Liver (tissue), 9 donors: ENCODE measurements around the gene PISD. TPM values are rescaled to one million over a fixed set of nuclear protein-coding genes. Genes with fewer than 3 reads are reported as not detected.

Experiments used
- DNase-seq: peaks from one replicate; pipeline ENCODE4 v3.0.0-alpha.2; 2017; ENCODE audit warnings: low spot score
- H3K27ac ChIP-seq, 2 donors: one replicate each; pipeline ENCODE4 v1.7.0; 2013; ENCODE audit warnings: inconsistent platforms in 2 of 2, low read length in 2 of 2, control low read depth in 1 of 2, low read depth in 1 of 2, mild to moderate bottlenecking in 1 of 2
- H3K27me3 ChIP-seq, 4 donors: one replicate each; pipeline versions ENCODE4 v1.6.1 to v1.7.0; 2013; ENCODE audit warnings: low read length in 3 of 4, inconsistent platforms in 1 of 4, mild to moderate bottlenecking in 1 of 4, moderate library complexity in 1 of 4; ENCODE audit not compliant: control insufficient read depth in 4 of 4, insufficient read depth in 4 of 4
- H3K36me3 ChIP-seq, 4 donors: one replicate each; pipeline versions ENCODE4 v1.6.1 to v1.7.0; 2013; ENCODE audit warnings: low read length in 3 of 4, mild to moderate bottlenecking in 3 of 4, low read depth in 1 of 4, moderate library complexity in 1 of 4; ENCODE audit not compliant: control insufficient read depth in 4 of 4, insufficient read depth in 3 of 4
- H3K4me1 ChIP-seq, 4 donors: one replicate each; pipeline versions ENCODE4 v1.6.1 to v1.7.0; 2013; ENCODE audit warnings: low read length in 3 of 4, mild to moderate bottlenecking in 3 of 4, moderate library complexity in 1 of 4; ENCODE audit not compliant: control insufficient read depth in 4 of 4, insufficient read depth in 4 of 4
- H3K4me3 ChIP-seq, 3 donors: one replicate each; pipeline versions ENCODE4 v1.6.1 to v1.7.0; 2013; ENCODE audit warnings: low read length in 3 of 3, control low read depth in 1 of 3, low read depth in 1 of 3, mild to moderate bottlenecking in 1 of 3
- H3K9ac ChIP-seq, 2 donors: one replicate each; pipeline ENCODE4 v1.7.0; 2013; ENCODE audit warnings: low read length in 2 of 2, mild to moderate bottlenecking in 2 of 2, moderate library complexity in 2 of 2, control low read depth in 1 of 2, low read depth in 1 of 2
- H3K9me3 ChIP-seq, 4 donors: one replicate each; pipeline versions ENCODE4 v1.6.1 to v1.7.0; 2013; ENCODE audit warnings: low read length in 3 of 4; ENCODE audit not compliant: control insufficient read depth in 4 of 4
- EGR1 ChIP-seq, 2 donors: IDR thresholded peaks; 2 replicates each; pipeline ENCODE4 v1.6.1; 2016 to 2018; ENCODE audit warnings: antibody characterized with exemption in 2 of 2, low read depth in 2 of 2
- FOXA1 ChIP-seq: IDR thresholded peaks from 2 replicates; pipeline ENCODE4 v1.6.1; 2016; ENCODE audit warnings: antibody characterized with exemption
- FOXA2 ChIP-seq: IDR thresholded peaks from 2 replicates; pipeline ENCODE4 v1.6.1; 2016; ENCODE audit warnings: antibody characterized with exemption
- GABPA ChIP-seq, 2 donors: IDR thresholded peaks in 1 of 2; conservative IDR thresholded peaks in 1 of 2; 2 replicates each; pipeline ENCODE4 v1.6.1; 2016; ENCODE audit warnings: antibody characterized with exemption in 2 of 2, mild to moderate bottlenecking in 1 of 2, moderate library complexity in 1 of 2
- HNF4A ChIP-seq, 2 donors: conservative IDR thresholded peaks; 2 replicates each; pipeline ENCODE4 v1.6.1; 2016; ENCODE audit warnings: antibody characterized with exemption in 2 of 2, mild to moderate bottlenecking in 2 of 2
- HNF4G ChIP-seq: IDR thresholded peaks from 2 replicates; pipeline ENCODE4 v1.6.1; 2016; ENCODE audit warnings: antibody characterized with exemption
- JUND ChIP-seq, 2 donors: IDR thresholded peaks; 2 replicates each; pipeline ENCODE4 v1.6.1; 2016; ENCODE audit warnings: antibody characterized with exemption in 2 of 2
- NR2F2 ChIP-seq: IDR thresholded peaks from 2 replicates; pipeline ENCODE4 v1.6.1; 2016; ENCODE audit warnings: antibody characterized with exemption
- RAD21 ChIP-seq, 2 donors: IDR thresholded peaks; 2 replicates each; pipeline ENCODE4 v1.6.1; 2016; ENCODE audit warnings: antibody characterized with exemption in 2 of 2, mild to moderate bottlenecking in 2 of 2
- RXRA ChIP-seq, 2 donors: IDR thresholded peaks; 2 replicates each; pipeline ENCODE4 v1.6.1; 2017 to 2018; ENCODE audit warnings: antibody characterized with exemption in 2 of 2, mild to moderate bottlenecking in 1 of 2
- SP1 ChIP-seq: IDR thresholded peaks from 2 replicates; pipeline ENCODE4 v1.6.1; 2018; ENCODE audit warnings: antibody characterized with exemption, mild to moderate bottlenecking
- TAF1 ChIP-seq: conservative IDR thresholded peaks from 2 replicates; pipeline ENCODE4 v1.6.1; 2016; ENCODE audit warnings: antibody characterized with exemption, mild to moderate bottlenecking
- YY1 ChIP-seq: IDR thresholded peaks from 2 replicates; pipeline ENCODE4 v1.6.1; 2016; ENCODE audit warnings: antibody characterized with exemption, mild to moderate bottlenecking
- WGBS: extraction: QIAGEN DNeasy Blood & Tissue Kit; methylation state at CpG from one replicate; pipeline ENCODE4 v1.1.7; 2013; 5-methylcytosine and 5-hydroxymethylcytosine counted together
- polyA plus RNA-seq, 2 donors: library from polyadenylated mRNA; stranded (reverse) in 1 of 2; unstranded in 1 of 2; fragments of 200-250 nt in 1 of 2; fragments of >200 nt in 1 of 2; fragmentation: Nextera tagmentation in 1 of 2; extraction: Ambion mirVana in 1 of 2; gene quantifications; one replicate each; pipeline versions ENCODE4 v1.2.1 to v1.2.3, GENCODE V29; 2013 to 2015
- total RNA-seq, 2 donors: library from RNA; depleted of rRNA; stranded (reverse); fragments of >200 nt; gene quantifications; one replicate each; pipeline ENCODE4 v1.2.3, GENCODE V29; 2014
- TF ChIP-seq, protein P1 (sequence below): IDR thresholded peaks from 2 replicates; pipeline ENCODE4 v1.6.1; 2016; ENCODE audit warnings: antibody characterized with exemption, mild to moderate bottlenecking
- TF ChIP-seq, protein P2 (sequence below): IDR thresholded peaks from 2 replicates; pipeline ENCODE4 v1.6.1; 2016; ENCODE audit warnings: antibody characterized with exemption
- TF ChIP-seq, protein P3 (sequence below): IDR thresholded peaks from 2 replicates; pipeline ENCODE4 v1.6.1; 2016; ENCODE audit warnings: antibody characterized with exemption
- TF ChIP-seq, protein P4 (sequence below): IDR thresholded peaks from 2 replicates; pipeline ENCODE4 v1.6.1; 2016; ENCODE audit warnings: antibody characterized with exemption
- TF ChIP-seq, protein P5 (sequence below): fragments of 150-350 bp; IDR thresholded peaks from 2 replicates; pipeline ENCODE4 v1.5.1; 2017; ENCODE audit warnings: improper control_type of control experiment, low read depth, low read length; ENCODE audit not compliant: missing input control
- donor health status: healthy.
- donor health status: healthy.
- donor health status: healthy.
- donor health status: healthy.
- donor health status: healthy.

PISD gene
- total and polyA plus RNA-seq, 4 donors: 14.7 to 28.3 (median 20.4) TPM

DNA sequence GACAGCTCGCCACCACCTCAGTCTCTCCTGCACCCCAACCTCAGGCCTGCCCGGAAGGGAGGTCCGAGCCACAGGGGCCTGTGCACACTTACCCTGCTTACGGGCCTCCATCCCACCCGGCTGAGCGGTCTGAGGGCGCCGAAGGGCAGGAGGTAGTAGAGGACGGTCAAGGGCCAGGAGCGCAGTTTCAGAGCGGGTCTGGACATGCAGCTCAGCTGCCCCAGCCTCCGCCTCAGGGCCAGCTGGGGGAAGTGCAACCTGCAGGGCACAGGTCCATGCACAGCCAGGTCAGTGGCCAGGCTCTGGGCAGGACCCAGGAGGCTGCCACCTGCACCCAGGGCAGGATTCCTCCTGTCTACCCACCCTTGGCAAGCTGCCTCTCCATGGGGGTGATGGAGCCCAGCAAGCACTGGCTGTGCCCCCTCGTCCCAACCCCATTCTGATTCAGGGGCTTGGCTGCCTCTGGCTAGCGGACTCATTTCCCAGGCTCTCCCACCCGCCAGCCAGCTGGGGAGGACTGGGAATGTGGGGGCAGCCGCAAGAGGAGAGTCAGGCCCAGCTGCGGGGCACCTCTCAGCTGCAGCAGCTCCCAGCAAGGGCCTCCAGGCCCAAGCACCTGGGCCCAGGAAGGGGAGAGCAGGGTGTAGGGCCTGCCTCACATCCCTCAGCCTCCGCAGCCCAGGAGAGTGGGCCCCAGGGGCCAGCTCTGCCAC lies 38.3 kb downstream of the PISD start (continued):
- TF ChIP-seq, protein P1, sequence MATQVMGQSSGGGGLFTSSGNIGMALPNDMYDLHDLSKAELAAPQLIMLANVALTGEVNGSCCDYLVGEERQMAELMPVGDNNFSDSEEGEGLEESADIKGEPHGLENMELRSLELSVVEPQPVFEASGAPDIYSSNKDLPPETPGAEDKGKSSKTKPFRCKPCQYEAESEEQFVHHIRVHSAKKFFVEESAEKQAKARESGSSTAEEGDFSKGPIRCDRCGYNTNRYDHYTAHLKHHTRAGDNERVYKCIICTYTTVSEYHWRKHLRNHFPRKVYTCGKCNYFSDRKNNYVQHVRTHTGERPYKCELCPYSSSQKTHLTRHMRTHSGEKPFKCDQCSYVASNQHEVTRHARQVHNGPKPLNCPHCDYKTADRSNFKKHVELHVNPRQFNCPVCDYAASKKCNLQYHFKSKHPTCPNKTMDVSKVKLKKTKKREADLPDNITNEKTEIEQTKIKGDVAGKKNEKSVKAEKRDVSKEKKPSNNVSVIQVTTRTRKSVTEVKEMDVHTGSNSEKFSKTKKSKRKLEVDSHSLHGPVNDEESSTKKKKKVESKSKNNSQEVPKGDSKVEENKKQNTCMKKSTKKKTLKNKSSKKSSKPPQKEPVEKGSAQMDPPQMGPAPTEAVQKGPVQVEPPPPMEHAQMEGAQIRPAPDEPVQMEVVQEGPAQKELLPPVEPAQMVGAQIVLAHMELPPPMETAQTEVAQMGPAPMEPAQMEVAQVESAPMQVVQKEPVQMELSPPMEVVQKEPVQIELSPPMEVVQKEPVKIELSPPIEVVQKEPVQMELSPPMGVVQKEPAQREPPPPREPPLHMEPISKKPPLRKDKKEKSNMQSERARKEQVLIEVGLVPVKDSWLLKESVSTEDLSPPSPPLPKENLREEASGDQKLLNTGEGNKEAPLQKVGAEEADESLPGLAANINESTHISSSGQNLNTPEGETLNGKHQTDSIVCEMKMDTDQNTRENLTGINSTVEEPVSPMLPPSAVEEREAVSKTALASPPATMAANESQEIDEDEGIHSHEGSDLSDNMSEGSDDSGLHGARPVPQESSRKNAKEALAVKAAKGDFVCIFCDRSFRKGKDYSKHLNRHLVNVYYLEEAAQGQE: no peak

DNA sequence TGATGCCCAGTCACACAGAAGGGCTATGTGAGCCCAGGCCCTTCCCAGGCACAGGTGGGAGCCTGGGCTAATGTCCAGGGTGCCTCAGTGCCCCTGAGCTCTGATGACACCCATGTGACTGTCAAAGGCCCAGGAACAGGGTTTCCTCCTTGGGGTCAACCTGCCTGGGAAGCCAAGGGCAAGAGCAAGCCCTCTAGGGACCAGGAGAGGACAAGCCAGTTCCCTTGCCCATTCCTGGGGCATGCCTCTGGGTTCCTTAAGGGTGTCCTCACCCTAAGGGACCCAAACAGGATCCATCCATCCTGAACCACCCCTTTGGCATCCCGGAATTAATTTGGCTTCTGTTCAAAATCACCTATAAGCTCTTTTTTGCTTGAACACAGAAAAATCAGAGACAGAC lies 39.0 kb downstream of the PISD start:
- no peak for DNase-seq
- TF ChIP-seq FOXA2 (no peak), HNF4G (no peak), SP1 (no peak), EGR1 (IDR thresholded peaks at IDR 0.05; ENCODE audit: low read depth in 2 of 2) (no peak), JUND (IDR thresholded peaks at IDR 0.05) (no peak), YY1 (no peak), NR2F2 (no peak), HNF4A (conservative IDR thresholded peaks at IDR 0.05) (no peak), RAD21 (IDR thresholded peaks at IDR 0.05) (no peak), FOXA1 (no peak), GABPA (IDR thresholded peaks at IDR 0.05 in 1 of 2, conservative IDR thresholded peaks at IDR 0.05 in 1 of 2) (no peak), TAF1 (no peak), RXRA (IDR thresholded peaks at IDR 0.05) (no peak)
- TF ChIP-seq, protein P1: no peak
- TF ChIP-seq, protein P2, sequence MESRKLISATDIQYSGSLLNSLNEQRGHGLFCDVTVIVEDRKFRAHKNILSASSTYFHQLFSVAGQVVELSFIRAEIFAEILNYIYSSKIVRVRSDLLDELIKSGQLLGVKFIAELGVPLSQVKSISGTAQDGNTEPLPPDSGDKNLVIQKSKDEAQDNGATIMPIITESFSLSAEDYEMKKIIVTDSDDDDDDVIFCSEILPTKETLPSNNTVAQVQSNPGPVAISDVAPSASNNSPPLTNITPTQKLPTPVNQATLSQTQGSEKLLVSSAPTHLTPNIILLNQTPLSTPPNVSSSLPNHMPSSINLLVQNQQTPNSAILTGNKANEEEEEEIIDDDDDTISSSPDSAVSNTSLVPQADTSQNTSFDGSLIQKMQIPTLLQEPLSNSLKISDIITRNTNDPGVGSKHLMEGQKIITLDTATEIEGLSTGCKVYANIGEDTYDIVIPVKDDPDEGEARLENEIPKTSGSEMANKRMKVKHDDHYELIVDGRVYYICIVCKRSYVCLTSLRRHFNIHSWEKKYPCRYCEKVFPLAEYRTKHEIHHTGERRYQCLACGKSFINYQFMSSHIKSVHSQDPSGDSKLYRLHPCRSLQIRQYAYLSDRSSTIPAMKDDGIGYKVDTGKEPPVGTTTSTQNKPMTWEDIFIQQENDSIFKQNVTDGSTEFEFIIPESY: no peak
- TF ChIP-seq, protein P3, sequence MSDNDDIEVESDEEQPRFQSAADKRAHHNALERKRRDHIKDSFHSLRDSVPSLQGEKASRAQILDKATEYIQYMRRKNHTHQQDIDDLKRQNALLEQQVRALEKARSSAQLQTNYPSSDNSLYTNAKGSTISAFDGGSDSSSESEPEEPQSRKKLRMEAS: no peak
- TF ChIP-seq, protein P4, sequence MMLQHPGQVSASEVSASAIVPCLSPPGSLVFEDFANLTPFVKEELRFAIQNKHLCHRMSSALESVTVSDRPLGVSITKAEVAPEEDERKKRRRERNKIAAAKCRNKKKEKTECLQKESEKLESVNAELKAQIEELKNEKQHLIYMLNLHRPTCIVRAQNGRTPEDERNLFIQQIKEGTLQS: no peak
- TF ChIP-seq, protein P5, sequence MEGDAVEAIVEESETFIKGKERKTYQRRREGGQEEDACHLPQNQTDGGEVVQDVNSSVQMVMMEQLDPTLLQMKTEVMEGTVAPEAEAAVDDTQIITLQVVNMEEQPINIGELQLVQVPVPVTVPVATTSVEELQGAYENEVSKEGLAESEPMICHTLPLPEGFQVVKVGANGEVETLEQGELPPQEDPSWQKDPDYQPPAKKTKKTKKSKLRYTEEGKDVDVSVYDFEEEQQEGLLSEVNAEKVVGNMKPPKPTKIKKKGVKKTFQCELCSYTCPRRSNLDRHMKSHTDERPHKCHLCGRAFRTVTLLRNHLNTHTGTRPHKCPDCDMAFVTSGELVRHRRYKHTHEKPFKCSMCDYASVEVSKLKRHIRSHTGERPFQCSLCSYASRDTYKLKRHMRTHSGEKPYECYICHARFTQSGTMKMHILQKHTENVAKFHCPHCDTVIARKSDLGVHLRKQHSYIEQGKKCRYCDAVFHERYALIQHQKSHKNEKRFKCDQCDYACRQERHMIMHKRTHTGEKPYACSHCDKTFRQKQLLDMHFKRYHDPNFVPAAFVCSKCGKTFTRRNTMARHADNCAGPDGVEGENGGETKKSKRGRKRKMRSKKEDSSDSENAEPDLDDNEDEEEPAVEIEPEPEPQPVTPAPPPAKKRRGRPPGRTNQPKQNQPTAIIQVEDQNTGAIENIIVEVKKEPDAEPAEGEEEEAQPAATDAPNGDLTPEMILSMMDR: no peak
- Histone ChIP-seq H3K4me3 (no peak overlapping the region), H3K36me3 (peaks cover 3 to 40% (median 13%) of the 10 kb centered on the region in 4 donors), H3K9ac (no peak overlapping the region), H3K27me3 (no peaks in the 10 kb centered on the region), H3K27ac (no peak overlapping the region), H3K4me1 (peaks cover 0 to 19% (median 2%) of the 10 kb centered on the region in 4 donors), H3K9me3 (no peaks in the 10 kb centered on the region)
- 92% methylated on average over 1 of the region's 1 CpG for WGBS
